Astrocyte (in vitro differentiated cells and primary cell): ENCODE measurements around the gene KIAA0753.

Experiments used
- CTCF ChIP-seq: IDR thresholded peaks from 2 replicates; pipeline ENCODE4 v1.5.1; 2011; ENCODE audit warnings: low read depth, mild to moderate bottlenecking, inconsistent platforms, low read length, moderate library complexity; ENCODE audit not compliant: insufficient read depth
- EZH2 ChIP-seq: IDR thresholded peaks from 2 replicates; pipeline ENCODE4 v1.6.1; 2012; ENCODE audit warnings: mild to moderate bottlenecking, low read length, inconsistent platforms; ENCODE audit not compliant: insufficient read depth

DNA sequence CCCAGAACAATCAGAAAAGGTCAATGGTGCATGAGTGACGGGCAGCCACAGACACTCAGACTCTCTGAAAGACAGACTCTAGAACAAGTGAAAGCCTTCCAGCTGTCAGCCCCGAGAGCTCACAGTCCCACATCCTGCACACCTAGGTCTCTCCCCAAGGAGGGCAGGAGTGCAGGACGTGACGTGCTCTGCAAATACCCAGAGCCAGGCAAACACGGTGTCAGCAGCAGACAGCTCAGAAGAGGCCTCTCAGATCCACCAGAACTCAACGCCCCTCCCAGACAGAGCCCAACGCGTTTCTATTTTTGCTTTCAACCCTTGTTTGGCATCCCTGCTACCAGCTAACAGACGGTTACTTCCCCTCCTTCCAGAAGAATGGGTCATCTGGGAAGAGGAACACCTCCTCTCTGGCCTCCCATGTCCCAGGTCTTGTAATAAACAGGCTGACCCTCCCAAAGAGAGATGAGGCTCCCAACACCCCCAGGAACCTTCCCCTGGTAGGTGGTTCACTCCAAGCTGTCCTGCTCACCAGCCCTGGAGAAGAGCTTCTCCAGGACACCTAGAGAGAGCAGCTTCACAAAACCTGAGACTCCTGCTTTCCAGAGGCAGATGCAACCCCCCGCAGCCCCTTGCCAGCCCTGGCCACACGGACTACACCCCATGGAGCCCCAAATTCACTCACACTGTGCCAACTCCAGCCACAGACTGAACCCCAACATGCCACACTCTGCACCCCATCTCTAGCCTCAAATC lies 91.8 kb downstream of the KIAA0753 start:
- TF ChIP-seq EZH2, result no peak
- TF ChIP-seq CTCF, result no peak
